Natural killer cell (primary cell): ENCODE data around the gene GFOD1. TPM values are rescaled to one million over a fixed set of nuclear protein-coding genes. Genes with fewer than 3 reads are reported as not detected.

Experiments used
- ATAC-seq, 3 donors: fragments of 150-1000 bp in 2 of 3; fragments of 200-7000 bp in 1 of 3; cut with Tn5 transposase; 1 replicate in 1 of 3; 2 replicates in 2 of 3; pipeline ENCODE4 v1.10.0; 2021; ENCODE audit warnings: mild to moderate bottlenecking in 2 of 3, moderate library complexity in 2 of 3
- DNase-seq, 2 donors: peaks; one replicate each; pipeline versions ENCODE4 v3.0.0 to v3.0.0-alpha.2; 2013 to 2021; ENCODE audit warnings: mixed read lengths in 1 of 2
- H3K27ac ChIP-seq: one replicate; pipeline ENCODE4 v1.5.1; 2013; ENCODE audit warnings: mild to moderate bottlenecking, low read length
- H3K27me3 ChIP-seq: one replicate; pipeline ENCODE4 v1.6.1; 2013; ENCODE audit warnings: low read length; ENCODE audit not compliant: control insufficient read depth, insufficient read depth
- H3K36me3 ChIP-seq: one replicate; pipeline ENCODE4 v1.6.1; 2013; ENCODE audit warnings: low read length; ENCODE audit not compliant: control insufficient read depth, insufficient read depth
- H3K4me1 ChIP-seq: one replicate; pipeline ENCODE4 v1.6.1; 2013; ENCODE audit warnings: low read length; ENCODE audit not compliant: control insufficient read depth, insufficient read depth
- H3K4me3 ChIP-seq: one replicate; pipeline ENCODE4 v1.5.1; 2013; ENCODE audit warnings: low read length
- H3K9me3 ChIP-seq: one replicate; pipeline ENCODE4 v1.6.1; 2013; ENCODE audit warnings: low read length; ENCODE audit not compliant: control insufficient read depth, insufficient read depth
- H3K27ac Mint-ChIP-seq, 2 donors: one replicate each; pipeline ENCODE4 v1.8.0; 2022; ENCODE audit warnings: mild to moderate bottlenecking in 2 of 2, mixed read lengths in 2 of 2, moderate library complexity in 1 of 2
- H3K27me3 Mint-ChIP-seq, 2 donors: one replicate each; pipeline ENCODE4 v1.8.0; 2022; ENCODE audit warnings: low read depth in 2 of 2, mixed read lengths in 2 of 2
- H3K36me3 Mint-ChIP-seq: one replicate; pipeline ENCODE4 v1.8.0; 2022; ENCODE audit warnings: mixed read lengths
- H3K4me1 Mint-ChIP-seq, 2 donors: one replicate each; pipeline ENCODE4 v1.8.0; 2022; ENCODE audit warnings: mixed read lengths in 2 of 2
- H3K4me3 Mint-ChIP-seq: one replicate; pipeline ENCODE4 v1.8.0; 2022; ENCODE audit warnings: mild to moderate bottlenecking, moderate library complexity, mixed read lengths
- H3K9me3 Mint-ChIP-seq, 2 donors: one replicate each; pipeline ENCODE4 v1.8.0; 2022; ENCODE audit warnings: mixed read lengths in 2 of 2
- CTCF ChIP-seq: fragments of 200-600 bp; IDR thresholded peaks from one replicate; pipeline ENCODE4 v1.8.0; 2022; ENCODE audit warnings: antibody characterized with exemption
- WGBS: methylation state at CpG from one replicate; pipeline ENCODE4 v1.1.7; 2013; ENCODE audit warnings: missing lambda C conversion rate; ENCODE audit not compliant: insufficient coverage; 5-methylcytosine and 5-hydroxymethylcytosine counted together
- intact Hi-C: fragments of 100-400 bp; cut with micrococcal nuclease; formaldehyde crosslinking; loops from one replicate; pipeline ENCODE4 v1.14.2; 2022
- total RNA-seq, 4 donors: library from RNA; stranded (reverse); fragments of 120-200 nt in 1 of 4; gene quantifications; one replicate each; pipeline versions ENCODE4 v1.2.3 to v1.2.4, GENCODE V29; 2013 to 2022

GFOD1 gene
- total RNA-seq, 3 donors from 2014 or later (not counting 1 experiment from before 2014, with no cell fraction given), result 59.7 to 74.5 (median 71.2) TPM

DNA sequence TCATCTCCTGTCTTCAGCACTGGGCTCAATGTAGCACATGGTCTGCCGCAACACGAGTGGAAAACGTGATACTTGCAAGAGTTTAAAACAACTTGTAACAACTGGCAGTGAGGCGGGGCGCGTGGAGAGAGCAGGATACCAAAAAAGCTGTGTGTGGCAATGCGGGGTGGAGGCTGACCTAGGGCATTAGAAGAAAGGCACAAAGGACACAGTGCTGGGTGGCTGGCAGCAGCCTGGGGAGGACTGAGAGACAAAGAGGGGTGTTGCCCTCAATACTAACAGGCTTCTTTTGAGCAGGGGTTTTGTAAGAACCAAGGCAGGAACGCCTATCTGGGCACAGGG, 1.5 kb upstream of the GFOD1 start:
- 93% methylated on average over 8 of the region's 8 CpGs for WGBS
- H3K4me1 Mint-ChIP-seq, result peaks cover 27 to 44% of the 10 kb centered on the region in 2 donors

GRCh38 chr6:13488015-13488895, 855 bp upstream of the GFOD1 start:
- Histone ChIP-seq H3K4me1 (peaks cover 33% of the 10 kb centered on the region), H3K4me3 (peak overlapping the region; percentile 57), H3K27me3 (no peaks in the 10 kb centered on the region), H3K27ac (peak overlapping the region; percentile 34), H3K9me3 (no peaks in the 10 kb centered on the region), H3K36me3 (no peaks in the 10 kb centered on the region)
- Mint-ChIP-seq H3K27ac (peak overlapping the region; percentile 67 to 90), H3K36me3 (no peaks in the 10 kb centered on the region), H3K27me3 (no peaks in the 10 kb centered on the region), H3K4me3 (peak overlapping the region; percentile 90), H3K9me3 (no peaks in the 10 kb centered on the region), H3K4me1 (peaks cover 34 to 50% of the 10 kb centered on the region in 2 donors)
- TF ChIP-seq CTCF, result no peak
- intact Hi-C loops, result loop anchor here (5.0 kb wide), 2 partner anchors 39 to 161 kb away; partner anchors contain the start of gene TBC1D7
- DNase-seq (peak in 1 of 2 donors; percentile 51), ATAC-seq (peak in 1 of 3 donors; percentile 12)
- WGBS, result 16% methylated on average over 57 of the region's 57 CpGs

More for the DNA sequence above, 1.5 kb upstream of the GFOD1 start:
- DNase-seq (no peak), ATAC-seq (no peak)
- Mint-ChIP-seq H3K9me3 (no peaks in the 10 kb centered on the region), H3K27me3 (no peaks in the 10 kb centered on the region), H3K36me3 (no peaks in the 10 kb centered on the region), H3K4me3 (peak overlapping the region; percentile 90), H3K27ac (peak overlapping the region in 1 of 2 donors; percentile 90)
- Histone ChIP-seq H3K27me3 (no peaks in the 10 kb centered on the region), H3K36me3 (no peaks in the 10 kb centered on the region), H3K27ac (no peak overlapping the region), H3K4me3 (no peak overlapping the region), H3K4me1 (peaks cover 29% of the 10 kb centered on the region), H3K9me3 (no peaks in the 10 kb centered on the region)
- intact Hi-C loops, result loop anchor here (5.0 kb wide), 2 partner anchors 38 to 162 kb away; partner anchors contain the start of gene TBC1D7
- TF ChIP-seq CTCF, result no peak

- Mint-ChIP-seq H3K27me3 (no peaks in the 10 kb centered on the region), H3K9me3 (no peaks in the 10 kb centered on the region), H3K27ac (peak overlapping the region; percentile 78 to 90), H3K4me1 (peaks cover 36 to 55% of the 10 kb centered on the region in 2 donors), H3K36me3 (no peaks in the 10 kb centered on the region), H3K4me3 (peak overlapping the region; percentile 74)
- peaks cover 41% of the 10 kb centered on the region for H3K4me1 ChIP-seq
- TF ChIP-seq CTCF, result no peak
- H3K27ac ChIP-seq, result peak overlapping the region; percentile 52
- no peaks in the 10 kb centered on the region for H3K27me3 ChIP-seq
- no peaks in the 10 kb centered on the region for H3K36me3 ChIP-seq
- DNase-seq (peak; percentile 66 to 76), ATAC-seq (peak; percentile 50 to 63 (median 51))
- under 1% methylated on average over 39 of the region's 39 CpGs for WGBS
- H3K9me3 ChIP-seq, result no peaks in the 10 kb centered on the region
- intact Hi-C loops, result loop anchor here (2.0 to 5.0 kb wide), 4 partner anchors 32 to 159 kb away; partner anchors contain the start of gene TBC1D7
- peak overlapping the region; percentile 85 for H3K4me3 ChIP-seq
Observed at GRCh38 chr6:13486679-13487121, 700 bp downstream of the GFOD1 start.
